IPS-20b (cell line): ENCODE data around the gene HACD2.

ENCODE experiments used
- H3K27ac ChIP-seq: one replicate; pipeline ENCODE4 v1.5.1; 2013; ENCODE audit warnings: low read length
- H3K27me3 ChIP-seq: 2 replicates; pipeline ENCODE4 v1.6.1; 2013; ENCODE audit warnings: mild to moderate bottlenecking, low read length, inconsistent platforms; ENCODE audit not compliant: insufficient read depth
- H3K36me3 ChIP-seq: 2 replicates; pipeline ENCODE4 v1.6.1; 2013; ENCODE audit warnings: low read depth, mild to moderate bottlenecking, inconsistent platforms, low read length, moderate library complexity; ENCODE audit not compliant: insufficient read depth
- H3K4me1 ChIP-seq: 2 replicates; pipeline ENCODE4 v1.6.1; 2013; ENCODE audit warnings: mild to moderate bottlenecking, control low read depth, inconsistent platforms, low read length, moderate library complexity; ENCODE audit not compliant: insufficient read depth
- H3K4me3 ChIP-seq: 2 replicates; pipeline ENCODE4 v1.5.1; 2013; ENCODE audit warnings: mild to moderate bottlenecking, low read length, inconsistent platforms
- H3K9ac ChIP-seq: 2 replicates; pipeline ENCODE4 v1.6.1; 2013; ENCODE audit warnings: low read depth, mild to moderate bottlenecking, inconsistent platforms, low read length, moderate library complexity
- H3K9me3 ChIP-seq: 2 replicates; pipeline ENCODE4 v1.6.1; 2013; ENCODE audit warnings: mild to moderate bottlenecking, low read depth, low read length, inconsistent platforms; ENCODE audit not compliant: insufficient read depth

Gene HACD2

DNA sequence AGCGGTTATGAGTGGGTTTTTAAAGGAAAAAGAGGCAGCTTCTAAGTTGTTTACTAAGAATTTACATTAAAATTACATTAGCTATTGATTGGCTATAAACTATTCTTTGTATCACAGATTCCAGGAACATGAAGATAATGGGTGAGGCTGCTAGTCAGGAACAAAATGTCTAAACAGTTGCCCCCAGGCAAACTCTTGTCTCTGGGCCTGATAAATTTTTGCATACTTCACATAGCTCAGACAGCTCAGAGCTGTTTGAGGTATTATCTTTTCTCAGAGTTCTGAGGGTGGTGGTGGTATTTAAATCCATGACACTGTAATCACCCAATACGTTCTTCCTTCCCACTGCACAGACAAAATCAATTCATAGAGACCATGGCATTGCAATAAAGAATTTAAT, 2.1 kb upstream of the HACD2 start:
- Histone ChIP-seq H3K4me3 (peak overlapping the region; percentile 89; the same call in 1 of the 2 replicates), H3K27ac (no peak overlapping the region), H3K9ac (no peak overlapping the region)

DNA sequence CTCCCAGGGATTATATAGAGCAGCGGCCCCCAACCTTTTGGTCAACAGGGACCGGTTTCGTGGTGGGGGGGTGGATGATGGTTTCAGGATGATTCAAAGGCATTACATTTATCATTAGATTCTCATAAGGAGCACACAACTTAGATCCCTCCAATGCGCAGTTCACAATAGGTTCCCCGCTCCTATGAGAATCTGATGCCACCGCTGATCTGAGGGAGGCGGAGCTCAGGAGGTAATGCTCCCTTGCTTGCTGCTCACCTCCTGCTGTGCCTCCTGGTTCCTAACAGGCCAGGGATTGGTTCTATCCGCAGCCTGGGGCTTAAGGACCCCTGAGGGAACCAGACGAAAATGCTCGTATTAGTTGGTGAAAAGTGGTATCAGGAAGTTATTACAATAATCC, 1.3 kb upstream of the HACD2 start:
- Histone ChIP-seq H3K27ac (no peak overlapping the region), H3K9ac (peak overlapping the region; percentile 94), H3K27me3 (peaks cover 4% of the 10 kb centered on the region; the same call in 1 of the 2 replicates), H3K36me3 (peaks cover 22% of the 10 kb centered on the region), H3K9me3 (peaks cover 25% of the 10 kb centered on the region), H3K4me1 (no peaks in the 10 kb centered on the region; the same call in 1 of the 2 replicates), H3K4me3 (peak overlapping the region; percentile 89)

More for the DNA sequence above, 2.1 kb upstream of the HACD2 start:
- peaks cover 16% of the 10 kb centered on the region for H3K36me3 ChIP-seq
- H3K27me3 ChIP-seq = peaks cover 4% of the 10 kb centered on the region; the same call in 1 of the 2 replicates
- H3K4me1 ChIP-seq = no peaks in the 10 kb centered on the region; the same call in 1 of the 2 replicates
- H3K9me3 ChIP-seq = peaks cover 26% of the 10 kb centered on the region

DNA sequence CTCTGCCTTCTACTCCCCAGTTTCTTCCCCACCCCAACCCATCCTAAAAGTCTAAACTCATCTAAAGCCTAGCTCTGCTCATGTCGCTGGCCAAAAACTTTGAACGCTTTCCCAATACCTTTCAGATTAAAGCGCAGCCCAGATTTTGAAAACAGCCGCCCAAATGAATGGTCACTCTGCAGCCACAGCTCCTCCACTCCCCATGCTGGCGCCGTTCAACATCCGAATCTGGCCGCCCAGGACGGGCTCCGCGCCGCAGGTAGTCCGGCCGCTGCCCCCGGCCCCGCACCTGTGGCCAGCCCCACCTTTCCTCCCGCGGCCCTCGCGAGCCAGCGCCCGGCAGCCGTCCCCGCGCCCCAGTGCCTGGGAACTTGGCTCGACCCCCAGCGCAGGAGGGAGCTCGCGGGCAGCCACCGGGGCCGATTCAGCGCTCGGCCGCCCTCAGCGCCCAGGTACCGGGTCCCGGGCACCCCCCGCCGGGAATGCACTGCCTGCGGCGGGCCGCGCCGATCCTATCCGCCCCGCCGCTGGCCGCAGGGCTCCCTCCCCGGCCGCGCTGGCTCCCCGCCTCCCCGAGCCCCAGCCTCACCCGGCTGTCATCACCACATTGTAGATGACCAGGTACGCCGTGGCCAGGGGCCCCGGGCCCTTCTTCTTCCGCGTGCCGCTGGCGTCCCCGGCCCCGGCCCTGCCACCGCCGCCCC, 417 bp downstream of the HACD2 start:
- H3K36me3 ChIP-seq = peaks cover 25% of the 10 kb centered on the region
- peaks cover 4% of the 10 kb centered on the region; the same call in 1 of the 2 replicates for H3K27me3 ChIP-seq
- no peak overlapping the region for H3K27ac ChIP-seq
- H3K9ac ChIP-seq = peak overlapping the region; percentile 73; the same call in 1 of the 2 replicates
- no peaks in the 10 kb centered on the region; the same call in 1 of the 2 replicates for H3K4me1 ChIP-seq
- peak overlapping the region; percentile 89 for H3K4me3 ChIP-seq
- H3K9me3 ChIP-seq = peaks cover 8% of the 10 kb centered on the region; the same call in 1 of the 2 replicates

DNA sequence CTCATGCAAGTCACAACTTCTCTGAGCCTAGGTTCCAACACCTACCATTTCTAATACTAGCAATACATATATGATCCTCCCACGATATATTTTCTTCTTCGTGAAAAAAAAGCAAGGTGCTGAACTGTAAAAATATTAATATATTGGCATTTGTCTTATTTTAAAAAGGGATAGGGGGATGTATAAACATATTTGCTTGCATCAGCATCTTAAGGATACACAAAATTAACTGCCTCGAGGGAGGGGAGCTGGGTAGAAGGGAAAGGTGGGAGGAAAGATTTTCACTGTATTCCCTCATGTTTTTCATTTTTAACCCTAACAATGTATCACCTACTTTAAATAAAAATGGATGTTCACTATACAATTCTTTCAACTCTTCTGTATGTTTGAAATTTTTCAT, 1.3 kb downstream of the HACD2 start:
- peak overlapping the region; percentile 73; the same call in 1 of the 2 replicates for H3K9ac ChIP-seq
- peaks cover 4% of the 10 kb centered on the region; the same call in 1 of the 2 replicates for H3K27me3 ChIP-seq
- H3K36me3 ChIP-seq = peaks cover 34% of the 10 kb centered on the region
- peaks cover under 1% of the 10 kb centered on the region; the same call in 1 of the 2 replicates for H3K9me3 ChIP-seq
- no peak overlapping the region for H3K27ac ChIP-seq
- H3K4me1 ChIP-seq = no peaks in the 10 kb centered on the region; the same call in 1 of the 2 replicates
- peak overlapping the region; percentile 89 for H3K4me3 ChIP-seq

DNA sequence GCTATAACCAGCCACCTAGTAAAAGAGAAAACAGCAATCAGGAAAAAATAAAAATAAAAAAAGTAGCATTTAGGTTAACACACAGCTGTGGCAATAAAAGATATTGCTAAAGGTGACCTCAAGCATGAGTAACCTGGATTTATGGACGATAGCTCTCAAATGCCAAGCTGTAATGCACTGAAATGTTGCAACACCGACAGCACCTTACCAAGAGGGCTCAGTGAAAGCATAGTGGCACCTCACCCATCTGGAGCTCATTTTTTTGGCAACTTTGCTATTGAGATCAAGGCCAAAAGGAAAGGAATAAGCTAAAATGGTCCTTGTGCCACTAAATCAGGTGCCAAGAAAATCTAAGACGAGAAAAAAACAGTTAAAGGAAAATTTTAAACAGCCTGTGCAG, 2.5 kb downstream of the HACD2 start:
- Histone ChIP-seq H3K9me3 (no peaks in the 10 kb centered on the region; the same call in 1 of the 2 replicates), H3K9ac (no peak overlapping the region), H3K27ac (no peak overlapping the region)

DNA sequence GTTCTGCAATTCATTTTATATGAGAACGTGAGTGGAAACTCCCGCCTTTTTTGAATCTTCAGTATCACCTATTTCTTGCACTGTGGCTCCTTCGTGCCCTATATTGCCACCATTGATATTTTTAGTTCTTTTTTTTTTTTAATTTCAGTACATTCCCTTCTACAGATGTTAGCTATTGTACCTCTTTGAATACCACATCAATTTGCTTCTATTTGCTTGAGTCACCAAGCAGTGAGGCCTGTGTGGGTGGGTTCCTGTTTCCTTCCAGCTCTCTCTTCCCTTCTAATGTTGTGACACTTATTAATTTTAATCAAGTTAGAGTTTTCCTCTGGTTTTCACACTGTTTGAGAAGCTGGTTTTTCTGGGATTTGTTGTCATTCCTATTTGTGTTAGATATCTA, 8.7 kb downstream of the HACD2 start:
- H3K4me3 ChIP-seq = no peak overlapping the region
- no peaks in the 10 kb centered on the region for H3K27me3 ChIP-seq
- H3K4me1 ChIP-seq = peaks cover under 1% of the 10 kb centered on the region; the same call in 1 of the 2 replicates
- H3K27ac ChIP-seq = no peak overlapping the region
- no peaks in the 10 kb centered on the region for H3K9me3 ChIP-seq
- H3K9ac ChIP-seq = no peak overlapping the region
- H3K36me3 ChIP-seq = peaks cover 58% of the 10 kb centered on the region

More for the DNA sequence above, 2.5 kb downstream of the HACD2 start:
- Histone ChIP-seq H3K4me1 (no peaks in the 10 kb centered on the region; the same call in 1 of the 2 replicates), H3K36me3 (peaks cover 45% of the 10 kb centered on the region), H3K4me3 (no peak overlapping the region), H3K27me3 (peaks cover 4% of the 10 kb centered on the region; the same call in 1 of the 2 replicates)

DNA sequence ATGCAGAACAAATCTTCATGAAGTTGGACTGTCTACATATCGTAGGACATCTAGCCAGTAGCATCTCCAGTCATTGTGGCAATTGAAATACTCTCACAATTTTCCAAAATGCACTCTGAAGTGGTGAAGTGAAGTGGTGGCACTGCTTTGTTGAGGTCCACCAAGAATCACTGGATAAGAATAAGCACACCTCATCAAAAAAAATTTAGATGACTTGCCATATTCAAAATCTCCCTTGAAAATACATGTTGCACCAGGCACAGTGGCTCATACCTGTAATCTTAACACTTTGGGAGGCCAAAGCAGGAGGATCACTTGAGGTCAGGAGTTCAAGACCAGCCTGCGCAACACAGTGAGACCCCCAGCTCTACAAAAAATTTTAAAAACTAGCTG, 12.9 kb downstream of the HACD2 start:
- Histone ChIP-seq H3K36me3 (peaks cover 20% of the 10 kb centered on the region), H3K27me3 (no peaks in the 10 kb centered on the region), H3K4me1 (peaks cover 9% of the 10 kb centered on the region; the same call in 1 of the 2 replicates), H3K27ac (no peak overlapping the region), H3K4me3 (no peak overlapping the region), H3K9me3 (no peaks in the 10 kb centered on the region), H3K9ac (no peak overlapping the region)

DNA sequence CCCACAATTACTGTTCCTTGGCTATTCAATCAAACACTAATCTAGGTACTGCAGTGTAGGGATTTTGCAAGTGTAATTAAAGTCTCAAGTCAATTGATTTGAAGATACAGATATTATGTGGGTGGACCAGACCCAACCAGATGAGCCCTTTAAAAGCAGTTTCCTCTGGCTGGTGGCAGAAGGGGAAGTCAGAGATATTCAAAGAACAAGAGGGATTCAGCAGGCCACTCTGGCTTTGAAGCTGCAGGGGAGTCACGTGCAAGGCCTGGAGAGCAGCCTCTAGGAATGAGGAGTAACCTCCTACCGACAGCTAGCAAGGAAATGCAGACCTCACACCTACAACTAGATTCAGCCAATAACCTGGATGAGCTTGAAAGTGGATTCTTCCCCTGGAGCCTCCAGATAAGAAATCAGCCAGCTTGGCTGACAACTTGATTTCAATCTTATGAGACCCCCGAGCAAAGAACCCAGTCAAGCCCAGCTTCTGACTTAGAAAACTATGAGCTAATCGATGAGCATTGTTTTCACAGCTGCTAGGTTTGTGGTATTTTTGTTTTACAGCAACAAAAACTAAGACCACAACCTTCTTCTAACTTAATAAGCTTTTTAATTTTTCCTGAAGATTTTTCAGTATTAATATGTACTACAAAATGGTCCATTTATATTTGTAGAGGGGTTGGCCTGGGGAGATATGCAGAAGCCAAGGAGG, 13.4 kb downstream of the HACD2 start:
- H3K27me3 ChIP-seq = no peaks in the 10 kb centered on the region
- H3K4me1 ChIP-seq = peaks cover 9% of the 10 kb centered on the region; the same call in 1 of the 2 replicates
- H3K9me3 ChIP-seq = no peaks in the 10 kb centered on the region
- H3K9ac ChIP-seq = no peak overlapping the region
- H3K36me3 ChIP-seq = peaks cover 15% of the 10 kb centered on the region; the same call in 1 of the 2 replicates
- H3K27ac ChIP-seq = no peak overlapping the region
- no peak overlapping the region for H3K4me3 ChIP-seq

DNA sequence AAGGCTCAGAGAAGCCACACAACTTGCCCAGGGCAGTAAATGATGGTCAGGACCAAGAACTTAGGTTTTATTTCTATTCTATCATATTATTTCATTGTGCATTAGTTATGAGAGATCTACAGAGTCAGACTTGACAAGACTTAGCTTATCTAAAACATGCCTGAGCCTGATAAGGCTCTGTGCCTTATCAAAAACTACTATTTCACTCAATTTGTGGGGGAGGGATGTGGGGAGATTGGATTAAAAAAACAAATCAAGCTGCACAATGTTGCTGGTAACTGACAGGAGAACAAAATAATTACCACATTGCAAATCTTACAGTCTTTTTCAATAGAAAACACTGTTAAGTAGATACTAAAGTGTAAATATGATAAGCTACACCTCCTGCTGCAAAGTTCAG, 16.0 kb downstream of the HACD2 start:
- Histone ChIP-seq H3K36me3 (peaks cover 17% of the 10 kb centered on the region), H3K9ac (no peak overlapping the region), H3K4me3 (no peak overlapping the region), H3K9me3 (no peaks in the 10 kb centered on the region), H3K27ac (no peak overlapping the region), H3K27me3 (no peaks in the 10 kb centered on the region), H3K4me1 (peaks cover 9% of the 10 kb centered on the region; the same call in 1 of the 2 replicates)

DNA sequence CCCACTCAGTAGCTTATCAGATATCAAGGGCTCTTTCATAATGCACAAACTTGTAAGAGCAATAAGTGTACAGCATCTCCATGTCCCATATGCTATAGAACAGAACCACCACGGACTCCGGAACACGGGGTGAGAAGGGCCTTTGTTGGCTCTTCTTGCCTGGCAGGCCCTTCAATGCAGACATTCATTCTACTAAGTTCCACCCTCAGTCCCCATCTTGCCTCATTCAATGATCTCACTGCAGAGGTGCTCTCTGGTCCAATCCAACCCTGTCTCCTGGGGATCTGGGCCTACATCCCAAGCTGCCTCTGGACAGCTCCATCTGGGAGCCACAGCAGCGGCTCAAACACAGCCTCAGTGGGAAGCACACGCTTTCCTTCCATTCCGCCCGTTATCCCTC, 16.8 kb downstream of the HACD2 start:
- Histone ChIP-seq H3K36me3 (peaks cover 13% of the 10 kb centered on the region; the same call in 1 of the 2 replicates), H3K9ac (no peak overlapping the region), H3K27me3 (no peaks in the 10 kb centered on the region), H3K9me3 (no peaks in the 10 kb centered on the region), H3K4me1 (peaks cover 9% of the 10 kb centered on the region; the same call in 1 of the 2 replicates), H3K27ac (no peak overlapping the region), H3K4me3 (no peak overlapping the region)

DNA sequence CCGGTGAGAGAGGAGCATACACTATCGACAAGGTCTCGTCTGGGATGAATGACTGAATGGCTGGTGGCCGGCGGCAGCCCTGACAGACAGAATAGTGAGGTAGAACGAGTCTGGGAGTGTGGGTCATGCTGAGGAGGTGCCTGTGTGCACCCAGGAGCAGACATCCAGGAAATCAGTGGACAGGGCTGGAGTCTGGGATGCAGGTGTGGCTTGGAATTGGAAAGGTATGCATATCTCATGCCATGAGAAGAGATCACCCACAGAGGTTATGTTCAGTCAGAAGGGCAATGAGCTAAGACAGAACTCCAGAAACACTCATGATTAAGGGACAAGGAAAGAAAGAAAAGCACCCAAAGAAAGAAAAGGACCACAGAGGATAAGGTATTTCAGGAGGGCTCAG, 20.8 kb downstream of the HACD2 start:
- no peaks in the 10 kb centered on the region; the same call in 1 of the 2 replicates for H3K4me1 ChIP-seq
- H3K9ac ChIP-seq = no peak overlapping the region
- H3K9me3 ChIP-seq = no peaks in the 10 kb centered on the region
- peaks cover 13% of the 10 kb centered on the region; the same call in 1 of the 2 replicates for H3K36me3 ChIP-seq
- no peak overlapping the region for H3K4me3 ChIP-seq
- no peak overlapping the region for H3K27ac ChIP-seq
- no peaks in the 10 kb centered on the region for H3K27me3 ChIP-seq
